Activated CD4-positive, alpha-beta T cell treated with anti-CD3 and anti-CD28 coated beads, Interleukin-2, amount 10 ng/mL, durations not matched to agents 7 days and 5 days (primary cell): Measurements from ENCODE around the gene ITGA11. TPM values are rescaled to one million over a fixed set of nuclear protein-coding genes. Genes with fewer than 3 reads are reported as not detected.

Experiments
- CTCF ChIA-PET: fragments of 350-600 bp; sonication (Branson Sonifier 250); formaldehyde crosslinking; loops from one replicate; lab custom pipeline; 2021; ENCODE audit warnings: antibody characterized with exemption; lab: Charles Lee
- POLR2A ChIA-PET: fragments of 350-600 bp; sonication (Branson Sonifier 250); formaldehyde crosslinking; loops from one replicate; lab custom pipeline; 2021; ENCODE audit warnings: antibody characterized with exemption; lab: Charles Lee
- DNase-seq: peaks from one replicate; pipeline ENCODE4 v3.0.0-alpha.2; 2020
- H3K27ac Mint-ChIP-seq: one replicate; pipeline ENCODE4 v1.8.0; 2021; ENCODE audit warnings: mild to moderate bottlenecking, moderate library complexity, mixed read lengths
- H3K27me3 Mint-ChIP-seq: one replicate; pipeline ENCODE4 v1.8.0; 2021; ENCODE audit warnings: mixed read lengths
- H3K36me3 Mint-ChIP-seq: one replicate; pipeline ENCODE4 v1.8.0; 2021; ENCODE audit warnings: low read depth, mixed read lengths
- H3K4me1 Mint-ChIP-seq: one replicate; pipeline ENCODE4 v1.8.0; 2021; ENCODE audit warnings: mixed read lengths
- H3K4me3 Mint-ChIP-seq: one replicate; pipeline ENCODE4 v1.8.0; 2021; ENCODE audit warnings: mild to moderate bottlenecking, moderate library complexity, mixed read lengths
- H3K9me3 Mint-ChIP-seq: one replicate; pipeline ENCODE4 v1.8.0; 2021; ENCODE audit warnings: mixed read lengths
- total RNA-seq, 2 experiments: library from RNA; stranded (reverse); gene quantifications; one replicate each; pipeline ENCODE4 v1.2.3, GENCODE V29; 2021

ITGA11 gene
- total RNA-seq, 2 experiments from 2014 or later = 1.0 to 1.1 TPM

DNA sequence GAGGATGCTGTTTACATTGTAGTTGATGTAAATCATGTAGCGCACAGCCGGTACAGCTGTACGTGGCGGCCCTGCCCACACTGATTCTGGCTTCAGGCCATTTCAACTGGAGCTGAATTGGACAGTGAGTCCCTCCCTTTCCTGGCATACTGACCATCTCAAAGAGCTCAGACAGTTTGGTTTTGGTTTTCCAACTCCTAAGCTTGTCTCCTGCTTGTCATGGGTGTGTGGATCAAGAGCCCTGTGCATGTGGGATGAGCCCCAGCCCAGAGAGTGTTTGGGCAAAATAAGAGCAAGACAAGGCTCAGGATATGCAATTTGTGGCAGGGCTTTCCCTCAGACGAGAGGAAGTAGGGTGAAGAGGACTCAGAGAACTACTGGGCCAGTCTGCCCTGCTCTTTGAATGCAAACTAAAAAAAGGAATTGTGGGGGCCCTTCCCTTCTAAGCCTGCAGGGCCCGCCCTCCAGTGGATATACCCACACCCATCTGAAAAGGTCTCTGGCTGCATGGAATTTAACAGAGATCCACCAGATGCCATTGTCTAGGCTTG, 13.3 kb downstream of the ITGA11 start:
- Mint-ChIP-seq H3K36me3 (no peaks in the 10 kb centered on the region), H3K27me3 (no peaks in the 10 kb centered on the region), H3K4me1 (no peaks in the 10 kb centered on the region), H3K27ac (no peak overlapping the region), H3K9me3 (no peaks in the 10 kb centered on the region), H3K4me3 (no peak overlapping the region)
- ChIA-PET CTCF (no interaction called here), POLR2A (no interaction called here)
- DNase-seq = no peak

DNA sequence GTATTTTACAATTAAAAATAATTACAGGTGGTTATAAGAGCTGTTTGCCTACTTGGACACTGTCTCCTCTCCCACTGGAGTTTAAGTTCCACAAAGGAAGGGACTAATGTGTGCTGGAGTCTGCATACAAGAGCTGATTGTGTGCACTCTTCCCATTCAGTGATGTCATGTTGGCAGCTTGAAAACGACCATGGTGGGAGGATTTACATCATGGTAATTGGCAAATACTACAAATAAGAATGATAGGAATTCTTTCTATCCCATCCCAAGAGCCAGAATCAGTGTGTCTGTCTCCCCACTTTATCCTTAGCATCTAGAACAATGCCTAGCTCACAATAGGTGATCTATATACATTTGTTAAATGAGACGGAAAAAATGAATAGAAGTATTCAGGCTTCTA, 14.1 kb downstream of the ITGA11 start:
- Mint-ChIP-seq H3K27me3 (no peaks in the 10 kb centered on the region), H3K36me3 (no peaks in the 10 kb centered on the region), H3K27ac (no peak overlapping the region), H3K9me3 (no peaks in the 10 kb centered on the region), H3K4me3 (no peak overlapping the region), H3K4me1 (no peaks in the 10 kb centered on the region)
- DNase-seq = no peak
- CTCF ChIA-PET = interaction anchor here (0.6 to 0.7 kb wide), 3 partner anchors 10 to 223 kb away, joined by 3 to 4 read pairs (median 4); no protein-coding TSS in a partner anchor
- POLR2A ChIA-PET = no interaction called here

DNA sequence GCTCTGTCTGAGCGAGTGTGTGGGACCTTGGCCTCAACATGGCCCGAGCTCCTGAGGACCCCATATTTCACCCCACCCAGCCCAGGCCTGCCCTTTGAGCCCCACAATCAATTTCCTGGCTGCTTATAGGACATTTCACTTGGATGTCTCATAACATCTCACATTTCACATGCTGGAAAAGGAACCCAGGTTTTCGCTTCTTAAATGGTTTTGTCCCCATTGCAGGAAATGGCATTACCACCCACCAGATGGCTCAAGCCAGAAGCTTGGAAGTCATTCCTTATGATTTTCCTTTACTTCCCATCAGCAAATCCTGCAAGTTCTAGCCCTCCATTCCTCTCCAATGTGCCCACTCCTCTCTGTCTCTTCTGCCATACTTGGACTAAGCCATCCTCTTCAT, 14.9 kb downstream of the ITGA11 start:
- ChIA-PET CTCF (interaction anchor here (0.7 kb wide), 1 partner anchor 9 kb away, joined by 3 read pairs; no protein-coding TSS in a partner anchor), POLR2A (no interaction called here)
- Mint-ChIP-seq H3K27ac (no peak overlapping the region), H3K9me3 (no peaks in the 10 kb centered on the region), H3K4me3 (no peak overlapping the region), H3K27me3 (no peaks in the 10 kb centered on the region), H3K36me3 (no peaks in the 10 kb centered on the region), H3K4me1 (no peaks in the 10 kb centered on the region)
- DNase-seq = no peak

DNA sequence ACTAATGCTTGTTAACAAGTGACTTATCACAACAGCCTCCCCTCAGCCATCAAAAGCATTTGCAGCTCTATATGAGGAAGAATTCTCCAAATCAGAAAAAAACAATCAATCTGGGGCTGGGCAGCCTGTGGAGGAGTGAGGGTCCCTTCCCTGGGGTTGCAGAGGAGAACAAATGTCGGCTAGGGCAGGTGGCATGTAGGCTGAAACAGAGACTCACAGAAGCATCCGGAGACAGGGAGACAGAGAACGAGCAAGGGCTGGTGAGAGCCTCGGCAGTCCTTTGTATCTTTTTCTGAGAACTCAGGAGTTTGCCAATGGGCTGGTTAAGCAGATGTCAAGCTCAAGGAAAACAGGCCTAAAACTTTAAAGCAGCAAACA, 15.8 kb downstream of the ITGA11 start:
- POLR2A ChIA-PET = no interaction called here
- H3K4me1 Mint-ChIP-seq = no peaks in the 10 kb centered on the region
- H3K9me3 Mint-ChIP-seq = no peaks in the 10 kb centered on the region
- no peaks in the 10 kb centered on the region for H3K27me3 Mint-ChIP-seq
- H3K4me3 Mint-ChIP-seq = no peak overlapping the region
- no peak for DNase-seq
- CTCF ChIA-PET = interaction anchor here (0.8 kb wide), 1 partner anchor 12 kb away, joined by 3 read pairs; no protein-coding TSS in a partner anchor
- no peaks in the 10 kb centered on the region for H3K36me3 Mint-ChIP-seq
- H3K27ac Mint-ChIP-seq = no peak overlapping the region

- no peak overlapping the region for H3K27ac Mint-ChIP-seq
- no peaks in the 10 kb centered on the region for H3K9me3 Mint-ChIP-seq
- no peak overlapping the region for H3K4me3 Mint-ChIP-seq
- ChIA-PET CTCF (interaction anchor here (0.8 to 0.9 kb wide), 2 partner anchors 12 to 134 kb away, joined by 3 read pairs; no protein-coding TSS in a partner anchor), POLR2A (no interaction called here)
- H3K27me3 Mint-ChIP-seq = no peaks in the 10 kb centered on the region
- DNase-seq = no peak
- H3K4me1 Mint-ChIP-seq = no peaks in the 10 kb centered on the region
- H3K36me3 Mint-ChIP-seq = no peaks in the 10 kb centered on the region
These were observed 16.3 kb downstream of the ITGA11 start for GRCh38 chr15:68415501-68416157.

GRCh38 chr15:68415061-68415460, 16.9 kb downstream of the ITGA11 start:
- ChIA-PET POLR2A (no interaction called here), CTCF (interaction anchor here (0.9 kb wide), 1 partner anchor 135 kb away, joined by 3 read pairs; no protein-coding TSS in a partner anchor)
- no peak overlapping the region for H3K4me3 Mint-ChIP-seq
- no peak overlapping the region for H3K27ac Mint-ChIP-seq
- no peaks in the 10 kb centered on the region for H3K36me3 Mint-ChIP-seq
- DNase-seq = no peak
- H3K4me1 Mint-ChIP-seq = no peaks in the 10 kb centered on the region
- H3K9me3 Mint-ChIP-seq = no peaks in the 10 kb centered on the region
- no peaks in the 10 kb centered on the region for H3K27me3 Mint-ChIP-seq

DNA sequence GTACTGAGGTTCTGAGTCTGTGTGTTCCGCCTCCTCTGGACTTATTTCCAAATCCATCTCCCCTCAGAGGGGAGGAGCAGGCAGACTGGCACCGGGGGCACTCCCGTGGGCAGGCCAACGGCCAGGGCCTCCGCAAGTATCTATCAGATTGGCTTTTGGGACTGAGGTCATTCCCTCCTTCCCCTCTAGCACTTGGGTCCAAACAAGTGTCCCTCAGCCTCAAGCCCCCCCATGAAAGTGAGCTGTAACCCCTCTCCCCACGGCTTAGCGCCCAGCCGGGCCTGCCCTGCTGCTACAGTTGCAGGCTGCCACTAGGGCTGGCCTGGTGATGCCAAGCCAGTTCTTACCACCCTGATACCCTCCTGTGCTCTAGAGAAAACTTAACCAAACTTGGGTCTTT, 17.4 kb downstream of the ITGA11 start:
- Mint-ChIP-seq H3K9me3 (no peaks in the 10 kb centered on the region), H3K27ac (no peak overlapping the region), H3K4me3 (no peak overlapping the region), H3K4me1 (no peaks in the 10 kb centered on the region), H3K27me3 (no peaks in the 10 kb centered on the region), H3K36me3 (no peaks in the 10 kb centered on the region)
- CTCF ChIA-PET = no interaction called here
- POLR2A ChIA-PET = no interaction called here
- DNase-seq = no peak

DNA sequence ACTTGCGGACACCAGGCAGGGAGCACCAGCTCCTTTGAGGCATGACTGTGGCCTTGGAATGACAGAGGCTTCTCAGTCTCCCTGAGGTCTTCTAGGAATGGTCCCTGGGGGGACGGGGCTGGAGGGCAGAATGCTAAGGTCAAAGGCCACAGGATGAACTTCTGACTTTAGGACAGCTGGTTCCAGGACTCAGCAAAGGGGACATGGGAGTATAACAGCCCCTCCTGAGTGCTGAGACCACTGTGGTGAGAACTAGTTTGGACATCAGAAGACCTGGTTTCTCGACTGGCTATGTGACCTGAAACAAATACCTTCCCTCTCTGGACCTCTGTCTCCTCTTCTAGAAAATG, 17.8 kb downstream of the ITGA11 start:
- ChIA-PET CTCF (no interaction called here), POLR2A (no interaction called here)
- DNase-seq = no peak
- Mint-ChIP-seq H3K4me3 (no peak overlapping the region), H3K27ac (no peak overlapping the region), H3K27me3 (no peaks in the 10 kb centered on the region), H3K9me3 (no peaks in the 10 kb centered on the region), H3K4me1 (no peaks in the 10 kb centered on the region), H3K36me3 (no peaks in the 10 kb centered on the region)

DNA sequence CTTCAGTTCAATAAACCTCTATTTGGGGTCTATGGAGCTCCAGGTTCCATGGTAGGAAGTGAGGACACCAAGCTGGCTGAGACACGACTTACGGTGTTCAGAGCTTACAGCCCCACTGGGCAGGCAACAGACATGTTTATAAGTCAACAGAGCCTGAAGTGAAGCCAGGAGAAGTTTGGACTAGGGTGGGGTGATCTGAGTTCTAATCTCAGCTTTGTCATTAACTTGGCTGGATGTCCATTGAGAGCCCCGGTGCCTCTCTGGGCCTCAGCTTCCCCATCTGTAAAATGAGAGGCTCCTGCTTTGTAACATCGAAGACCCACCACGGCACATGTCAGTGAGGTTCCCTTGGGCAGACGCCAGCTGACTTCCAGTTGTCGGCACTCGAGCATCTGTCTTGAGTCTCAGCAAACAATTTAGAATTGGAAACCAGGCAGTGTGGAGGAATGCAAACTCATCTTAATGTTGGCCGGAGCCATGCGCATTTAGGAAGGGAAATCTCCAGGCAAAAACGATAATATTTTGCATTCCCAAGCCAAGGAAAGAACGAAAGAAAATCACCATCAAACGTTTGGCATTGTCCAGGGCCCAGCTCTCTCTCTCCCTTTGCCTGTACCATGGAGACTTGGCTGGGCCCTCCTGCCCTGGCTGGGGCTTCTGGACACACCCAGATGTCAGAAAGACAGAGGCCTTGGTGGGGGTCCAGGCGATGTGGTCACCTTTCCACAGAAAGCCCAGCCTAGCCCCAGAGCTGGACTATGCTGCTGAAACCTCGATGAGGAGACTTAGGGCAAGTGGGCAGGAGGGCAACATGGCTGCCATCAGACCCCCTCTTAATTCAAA, 18.4 kb downstream of the ITGA11 start:
- Mint-ChIP-seq H3K27me3 (no peaks in the 10 kb centered on the region), H3K4me1 (no peaks in the 10 kb centered on the region), H3K27ac (no peak overlapping the region), H3K4me3 (no peak overlapping the region), H3K36me3 (no peaks in the 10 kb centered on the region), H3K9me3 (no peaks in the 10 kb centered on the region)
- no peak for DNase-seq
- ChIA-PET CTCF (no interaction called here), POLR2A (no interaction called here)

- Mint-ChIP-seq H3K36me3 (no peaks in the 10 kb centered on the region), H3K4me3 (no peak overlapping the region), H3K27ac (no peak overlapping the region), H3K4me1 (peaks cover 3% of the 10 kb centered on the region), H3K9me3 (no peaks in the 10 kb centered on the region), H3K27me3 (peaks cover 6% of the 10 kb centered on the region)
- ChIA-PET CTCF (interaction anchor here (0.5 kb wide), 1 partner anchor 338 kb away, joined by 3 read pairs; no protein-coding TSS in a partner anchor), POLR2A (no interaction called here)
- DNase-seq = no peak
These were observed 19.7 kb downstream of the ITGA11 start for GRCh38 chr15:68412218-68412617.

GRCh38 chr15:68411735-68412134, 20.2 kb downstream of the ITGA11 start:
- POLR2A ChIA-PET = no interaction called here
- H3K27me3 Mint-ChIP-seq = peaks cover 6% of the 10 kb centered on the region
- no peaks in the 10 kb centered on the region for H3K9me3 Mint-ChIP-seq
- DNase-seq = no peak
- no peaks in the 10 kb centered on the region for H3K36me3 Mint-ChIP-seq
- no peak overlapping the region for H3K27ac Mint-ChIP-seq
- CTCF ChIA-PET = interaction anchor here (0.5 kb wide), 1 partner anchor 339 kb away, joined by 3 read pairs; no protein-coding TSS in a partner anchor
- peaks cover 3% of the 10 kb centered on the region for H3K4me1 Mint-ChIP-seq
- H3K4me3 Mint-ChIP-seq = no peak overlapping the region

- no peak overlapping the region for H3K4me3 Mint-ChIP-seq
- no peak overlapping the region for H3K27ac Mint-ChIP-seq
- no peaks in the 10 kb centered on the region for H3K36me3 Mint-ChIP-seq
- no peak for DNase-seq
- no peaks in the 10 kb centered on the region for H3K9me3 Mint-ChIP-seq
- H3K4me1 Mint-ChIP-seq = peaks cover 3% of the 10 kb centered on the region
- ChIA-PET CTCF (no interaction called here), POLR2A (no interaction called here)
- peaks cover 6% of the 10 kb centered on the region for H3K27me3 Mint-ChIP-seq
These were observed 20.7 kb downstream of the ITGA11 start for GRCh38 chr15:68411343-68411675.
